GM19239 (cell line): ENCODE data around the gene LGR4.

ENCODE experiments used
- DNase-seq: peaks from one replicate; pipeline ENCODE4 v3.0.0; 2011; ENCODE audit warnings: low spot score; ENCODE audit not compliant: insufficient read length
- FAIRE-seq: peaks from 2 replicates; lab custom pipeline; 2011; peaks lifted over from hg19 to GRCh38; lab: Jason Lieb, UNC

The LGR4 gene

GRCh38 chr11:27388869-27389268, 83.7 kb downstream of the LGR4 start:
- FAIRE-seq = no peak
- no peak for DNase-seq

GRCh38 chr11:27388001-27388400, 84.6 kb downstream of the LGR4 start:
- DNase-seq (no peak), FAIRE-seq (no peak)

GRCh38 chr11:27387362-27387761, 85.2 kb downstream of the LGR4 start:
- FAIRE-seq = peak; percentile 8

GRCh38 chr11:27386181-27386845, 86.3 kb downstream of the LGR4 start:
- DNase-seq = no peak
- FAIRE-seq = no peak

More at GRCh38 chr11:27387362-27387761, 85.2 kb downstream of the LGR4 start:
- no peak for DNase-seq

DNA sequence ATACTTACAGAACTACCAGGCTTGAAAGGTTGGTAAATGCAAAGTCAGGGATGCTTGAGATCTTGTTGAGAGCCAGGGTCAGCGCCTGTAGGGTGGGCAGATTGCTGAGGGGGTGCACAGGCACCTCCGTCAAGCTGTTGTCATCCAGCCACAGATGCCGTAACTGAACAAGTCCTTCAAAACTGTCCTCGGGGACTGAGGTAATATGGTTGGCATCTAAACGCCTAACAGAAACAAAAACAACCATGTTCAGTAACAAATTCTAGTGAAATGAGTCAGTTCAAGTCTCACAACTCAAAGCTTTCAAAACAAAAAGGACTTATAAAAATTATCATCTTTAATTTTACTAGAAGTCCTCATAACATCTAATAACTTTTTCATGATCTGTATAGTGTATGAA, 87.3 kb downstream of the LGR4 start:
- DNase-seq = no peak
- FAIRE-seq = no peak

DNA sequence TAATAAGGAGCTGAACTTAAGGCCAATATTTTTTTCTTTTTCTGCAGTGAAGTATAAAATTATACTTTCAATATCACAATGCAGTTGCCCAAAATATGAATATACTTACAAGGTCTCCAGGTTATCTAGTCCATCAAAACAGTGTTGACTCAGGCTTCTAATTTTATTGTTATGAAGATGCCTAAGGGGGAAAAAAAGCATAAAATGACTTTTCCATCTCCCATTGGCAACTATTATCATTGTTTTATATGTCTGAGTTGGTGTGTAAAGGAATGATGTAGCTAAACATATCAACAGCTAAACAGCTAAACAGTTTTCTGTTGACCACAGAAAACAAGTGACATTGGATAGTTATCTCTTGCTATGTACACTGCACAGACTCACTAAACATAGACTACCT, 88.4 kb downstream of the LGR4 start:
- DNase-seq (no peak), FAIRE-seq (no peak)

- DNase-seq (no peak), FAIRE-seq (no peak)
Observed at GRCh38 chr11:27383645-27384044, 88.9 kb downstream of the LGR4 start.

DNA sequence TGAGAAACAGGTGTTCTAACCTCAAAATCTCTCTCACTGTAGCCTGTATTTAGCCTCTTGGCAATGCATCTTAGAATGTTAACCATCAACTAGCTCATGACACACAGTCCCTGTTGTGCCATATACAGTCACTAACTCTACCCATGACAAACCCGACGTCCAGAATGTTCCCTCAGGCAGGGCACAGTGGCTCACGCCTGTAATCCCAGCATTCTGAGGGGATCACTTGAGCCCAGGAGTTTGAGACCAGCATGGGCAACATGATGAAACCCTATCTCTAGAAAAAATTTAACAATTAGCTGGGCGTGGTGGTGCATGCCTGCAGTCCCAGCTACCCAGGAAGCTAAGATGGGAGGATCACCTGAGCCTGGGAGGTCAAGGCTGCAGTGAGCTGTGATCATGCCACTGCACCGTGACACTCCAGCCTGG, 91.3 kb downstream of the LGR4 start:
- FAIRE-seq (no peak), DNase-seq (no peak)

GRCh38 chr11:27380771-27381170, 91.8 kb downstream of the LGR4 start:
- FAIRE-seq (no peak), DNase-seq (no peak)

DNA sequence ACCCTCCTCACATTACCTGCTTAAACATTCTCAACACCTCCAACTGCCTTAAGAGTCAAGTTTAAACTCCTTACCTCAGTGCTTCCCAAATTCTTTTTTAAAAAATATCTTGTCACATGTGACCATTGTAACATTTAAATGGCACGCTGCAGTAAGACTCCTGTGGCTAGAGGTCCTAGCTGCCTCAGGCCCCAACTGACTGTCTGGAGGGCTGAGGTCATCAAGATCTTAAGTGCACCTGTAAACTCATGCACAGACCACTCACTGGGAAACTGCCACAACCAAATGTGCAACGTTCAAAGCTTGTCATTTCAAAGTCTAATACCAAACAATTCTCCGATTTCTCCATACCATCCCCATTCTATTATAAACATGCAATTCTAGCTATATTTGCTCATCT, 93.1 kb downstream of the LGR4 start:
- DNase-seq = no peak
- no peak for FAIRE-seq

DNA sequence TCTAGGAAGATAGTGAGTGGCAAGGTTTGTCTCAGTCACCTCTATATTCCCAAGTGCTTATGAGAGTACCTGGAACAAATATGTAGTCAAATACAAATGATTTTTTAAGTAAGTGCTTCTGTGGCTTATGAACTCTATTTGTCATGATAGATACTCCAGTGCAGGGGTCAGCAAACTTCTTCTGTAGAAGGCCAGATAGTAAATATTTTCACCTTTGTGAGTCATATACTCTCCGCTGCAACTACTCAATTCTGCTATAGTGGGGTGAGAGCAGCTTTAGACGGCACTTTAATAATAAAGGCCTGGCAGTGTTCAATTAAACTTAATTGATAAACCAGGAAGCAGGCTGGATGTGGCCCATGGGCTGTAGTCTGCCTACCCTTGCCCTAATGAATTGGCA, 97.2 kb downstream of the LGR4 start:
- FAIRE-seq = no peak

DNA sequence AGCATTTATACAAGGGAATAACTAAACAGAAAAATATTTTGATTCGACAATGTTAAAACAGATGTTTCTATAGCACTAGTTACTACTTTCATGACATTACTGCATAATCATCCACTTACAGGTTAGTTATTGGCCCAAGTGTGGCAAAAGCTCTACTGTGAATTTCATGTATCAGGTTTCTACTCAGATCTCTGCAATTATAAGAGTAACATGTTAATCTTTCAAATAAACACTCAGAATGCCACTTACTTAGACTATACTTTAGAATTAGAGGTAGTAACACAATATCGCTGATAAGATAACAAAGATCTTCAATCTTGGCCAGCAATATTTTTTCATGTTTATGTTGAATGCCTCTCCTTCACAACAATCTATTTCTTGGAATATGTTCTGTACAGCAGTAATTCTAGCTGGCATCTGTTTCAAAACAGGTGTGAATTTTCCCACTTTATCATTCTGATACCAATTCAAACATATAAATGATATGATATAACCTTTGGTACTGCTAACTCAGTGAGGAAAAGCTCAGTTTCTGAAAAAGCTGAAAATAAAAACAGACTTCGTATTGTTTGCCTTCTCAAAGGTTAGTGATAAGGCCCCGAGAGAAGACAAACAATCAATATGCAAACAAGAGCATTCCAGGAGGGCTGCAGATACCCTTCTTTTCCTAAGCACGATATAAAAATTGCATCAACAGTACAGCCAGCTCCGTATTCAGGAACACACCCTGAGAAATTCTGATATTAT, 98.6 kb downstream of the LGR4 start:
- no peak for DNase-seq
- no peak for FAIRE-seq

More for the DNA sequence above, 97.2 kb downstream of the LGR4 start:
- DNase-seq = no peak

DNA sequence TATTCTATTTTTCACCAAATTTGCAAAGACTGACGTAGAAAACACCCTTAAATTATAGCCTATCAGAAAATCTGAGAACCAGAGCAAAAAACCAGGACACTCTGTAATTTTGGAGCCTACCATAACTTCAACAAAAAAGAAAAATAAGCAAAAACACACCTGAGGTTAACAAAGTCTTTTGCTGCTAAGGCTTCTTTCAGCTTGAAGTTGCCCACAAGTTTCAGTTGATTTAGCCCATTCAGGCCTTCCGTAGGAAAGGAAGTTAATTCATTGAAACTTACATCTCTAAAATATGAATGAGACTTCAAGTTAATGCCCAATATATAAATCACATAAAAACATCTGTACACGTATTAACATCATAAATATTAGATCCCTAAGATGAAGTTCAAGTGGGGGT, 99.2 kb downstream of the LGR4 start:
- no peak for FAIRE-seq
- no peak for DNase-seq

GRCh38 chr11:27372164-27372563, 100.4 kb downstream of the LGR4 start:
- DNase-seq (no peak), FAIRE-seq (no peak)

- FAIRE-seq = no peak
- no peak for DNase-seq
Observed at GRCh38 chr11:27371489-27371888, 101.1 kb downstream of the LGR4 start.

GRCh38 chr11:27370374-27370773, 102.2 kb downstream of the LGR4 start:
- FAIRE-seq (no peak), DNase-seq (no peak)

- no peak for DNase-seq
- FAIRE-seq = no peak
Observed at GRCh38 chr11:27367881-27368280, 104.7 kb downstream of the LGR4 start.

GRCh38 chr11:27363576-27364117, 108.9 kb downstream of the LGR4 start:
- DNase-seq (no peak), FAIRE-seq (no peak)

DNA sequence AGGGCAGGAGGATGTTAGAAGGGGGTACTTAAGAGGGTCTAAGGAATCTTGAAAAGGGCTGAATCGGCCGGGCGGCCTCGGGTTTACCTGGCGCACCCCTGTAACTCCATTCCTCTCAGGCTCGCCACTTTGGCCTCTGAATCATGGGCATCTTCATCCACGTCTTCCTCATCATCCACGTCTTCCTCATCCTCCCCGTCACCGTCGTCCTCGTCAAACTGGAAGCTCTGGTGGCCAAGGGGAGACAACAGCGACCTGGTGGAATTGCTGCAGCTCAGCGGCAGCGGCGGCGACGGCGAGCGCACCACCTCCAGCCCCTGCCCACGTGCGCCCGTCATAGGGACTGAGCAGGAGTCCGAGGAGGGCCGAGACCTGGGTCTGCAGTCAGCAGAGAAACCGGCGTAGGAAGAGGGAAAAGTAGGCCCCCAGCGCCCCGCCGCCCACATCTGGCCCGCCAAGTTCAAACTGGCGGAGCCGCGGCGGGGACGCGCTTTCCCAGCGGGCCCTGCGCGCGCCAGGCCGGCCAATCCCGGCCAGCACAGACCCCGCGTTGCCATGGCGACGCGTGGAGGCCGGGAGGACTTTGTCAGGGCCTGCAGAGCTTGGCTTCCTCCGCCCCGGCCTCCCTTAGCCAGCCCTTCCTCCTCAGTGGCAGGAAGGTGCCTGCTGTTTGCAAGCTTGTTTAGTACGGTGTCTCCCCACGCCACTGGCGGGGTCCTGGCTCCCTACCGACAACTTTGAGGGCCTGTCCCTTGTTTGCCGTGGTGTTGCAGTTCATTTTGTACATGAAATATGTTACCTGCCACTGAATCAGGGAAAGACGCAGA, 109.6 kb downstream of the LGR4 start, which contains the start of gene CCDC34:
Gene CCDC34, minus strand, starts transcription at position 467 of the 827 bp plus-strand sequence. Its CDS starts 21 bp downstream, at position 446.
- DNase-seq (peak; percentile 86), FAIRE-seq (peak; percentile 86)

DNA sequence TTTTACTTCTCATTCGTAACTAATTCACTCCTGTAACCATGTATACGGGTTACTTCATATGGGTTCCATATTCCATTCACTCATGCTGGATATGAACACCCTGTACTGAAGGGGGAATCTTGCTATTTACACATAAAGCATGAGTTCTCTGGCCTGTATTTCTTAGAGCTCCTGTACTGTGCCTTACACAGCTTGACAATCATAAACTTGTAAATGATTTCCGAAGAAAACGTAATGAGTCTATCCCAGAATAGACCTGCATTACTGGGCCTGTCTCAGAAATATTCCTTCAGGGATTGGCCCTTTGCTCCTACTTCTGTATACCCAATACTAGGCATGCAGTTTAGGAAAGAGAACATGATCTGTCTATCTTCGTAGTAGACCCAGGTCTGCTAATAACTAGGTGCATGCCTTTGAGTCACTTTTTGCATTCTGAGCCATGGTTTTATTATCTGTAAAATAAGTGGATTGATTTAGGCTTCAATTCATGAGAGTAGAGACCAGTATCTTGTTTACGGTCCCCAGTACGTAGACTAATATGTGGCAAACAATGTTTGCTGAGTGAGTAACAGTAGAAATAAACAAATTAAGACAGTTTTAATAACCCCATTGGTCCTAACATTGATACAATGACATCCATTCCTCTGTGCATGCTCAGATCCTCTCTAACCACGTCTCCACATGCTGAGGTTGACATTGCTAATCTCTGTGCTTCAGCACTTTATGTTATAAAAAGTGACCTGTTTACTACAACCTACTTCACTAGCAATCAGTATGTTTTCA, 110.8 kb downstream of the LGR4 start:
- FAIRE-seq (peak; percentile 33), DNase-seq (no peak)
